Measurements from ENCODE around the gene SAMD11. TPM values are rescaled to one million over a fixed set of nuclear protein-coding genes. Genes with fewer than 3 reads are reported as not detected.

The SAMD11 gene
- polyA plus RNA-seq, 3 donors: 67.8 to 90.6 (median 89.8) TPM

GRCh38 chr1:993379-993995, 69.8 kb downstream of the SAMD11 start:
- no peak for DNase-seq

Other genes starting within 250 kb of the SAMD11 start
- not detected for gene OR4F16, start 237.3 kb upstream of the SAMD11 start, polyA plus RNA-seq (ENCODE audit: insufficient read length in 3 of 3)
- 10 to 100 TPM; 65.5 to 71.9 (median 68.9) TPM for gene NOC2L, start 35.3 kb downstream of the SAMD11 start, polyA plus RNA-seq (ENCODE audit: insufficient read length in 3 of 3)
- gene KLHL17, start 36.7 kb downstream of the SAMD11 start, polyA plus RNA-seq (ENCODE audit: insufficient read length in 3 of 3): 10 to 100 TPM in 2 of 3 donors, 1 to 10 TPM in 1; 9.9 to 14.3 (median 13.6) TPM
- under 1 TPM; 0.16 to 0.44 (median 0.26) TPM for gene PLEKHN1, start 42.6 kb downstream of the SAMD11 start, polyA plus RNA-seq (ENCODE audit: insufficient read length in 3 of 3)
- gene PERM1, start 58.2 kb downstream of the SAMD11 start, polyA plus RNA-seq (ENCODE audit: insufficient read length in 3 of 3): under 1 TPM; 0.13 to 0.57 (median 0.28) TPM
- gene HES4, start 76.2 kb downstream of the SAMD11 start, polyA plus RNA-seq (ENCODE audit: insufficient read length in 3 of 3): 10 to 100 TPM; 33.1 to 47.9 (median 43.2) TPM
- gene ISG15, start 89.6 kb downstream of the SAMD11 start, polyA plus RNA-seq (ENCODE audit: insufficient read length in 3 of 3): 10 to 100 TPM; 13.7 to 18.1 (median 16.5) TPM
- 100 to 1,000 TPM; 281 to 299 (median 289) TPM for gene AGRN, start 96.2 kb downstream of the SAMD11 start, polyA plus RNA-seq (ENCODE audit: insufficient read length in 3 of 3)
- under 1 TPM; 0.56 to 0.88 (median 0.62) TPM for gene RNF223, start 150.4 kb downstream of the SAMD11 start, polyA plus RNA-seq (ENCODE audit: insufficient read length in 3 of 3)
- 10 to 100 TPM; 16.3 to 19.9 (median 18.2) TPM for gene C1orf159, start 192.2 kb downstream of the SAMD11 start, polyA plus RNA-seq (ENCODE audit: insufficient read length in 3 of 3)
- gene TTLL10, start 250.0 kb downstream of the SAMD11 start, polyA plus RNA-seq (ENCODE audit: insufficient read length in 3 of 3): 1 to 10 TPM in 2 of 3 donors, under 1 TPM in 1; 0.94 to 1.1 (median 1.1) TPM